Upper lobe of right lung (tissue), 1 donor: Measurements from ENCODE around the gene TCF15. TPM values are rescaled to one million over a fixed set of nuclear protein-coding genes. Genes with fewer than 3 reads are reported as not detected.
A peak's percentile ranks its signal among the peaks of the same experiment; 100 is the strongest.

Experiments used
- ATAC-seq: fragments of 200-7000 bp; cut with Tn5 transposase; one replicate; pipeline ENCODE4 v1.9.1; 2020; ENCODE audit warnings: mild to moderate bottlenecking, moderate library complexity
- DNase-seq: peaks from one replicate; pipeline ENCODE4 v3.0.0-alpha.2; 2020
- H3K27ac ChIP-seq: fragments of 200-600 bp; one replicate; pipeline ENCODE4 v1.8.0; 2022
- H3K27me3 ChIP-seq: fragments of 200-600 bp; one replicate; pipeline ENCODE4 v1.8.0; 2022; ENCODE audit warnings: mild to moderate bottlenecking
- H3K36me3 ChIP-seq: fragments of 200-600 bp; one replicate; pipeline ENCODE4 v1.8.0; 2022
- H3K4me1 ChIP-seq: fragments of 200-600 bp; one replicate; pipeline ENCODE4 v1.8.0; 2022
- H3K4me3 ChIP-seq: fragments of 200-600 bp; one replicate; pipeline ENCODE4 v1.8.0; 2022; ENCODE audit warnings: mild to moderate bottlenecking
- H3K9me3 ChIP-seq: fragments of 200-600 bp; one replicate; pipeline ENCODE4 v1.8.0; 2022
- intact Hi-C: fragments of 100-400 bp; cut with DNase I; formaldehyde crosslinking; loops from one replicate; pipeline ENCODE4 v1.11.0; 2022
- total RNA-seq: library from RNA; stranded (reverse); fragmentation: NEBNext Ultra II Directional; extraction: Animal tissue kit (Norgen Biotek cat#: 25700); gene quantifications from one replicate; pipeline ENCODE4 v1.2.1, GENCODE V29; 2021
- TF ChIP-seq, protein P1 (sequence below): fragments of 200-600 bp; IDR thresholded peaks from one replicate; pipeline ENCODE4 v1.8.0; 2022; ENCODE audit warnings: antibody characterized with exemption
- donor health status: DM: no; HTN: yes; CAD: no; lungs with severe emphysema.

Gene TCF15
- total RNA-seq, 1 donor from 2014 or later, result 0.43 TPM

DNA sequence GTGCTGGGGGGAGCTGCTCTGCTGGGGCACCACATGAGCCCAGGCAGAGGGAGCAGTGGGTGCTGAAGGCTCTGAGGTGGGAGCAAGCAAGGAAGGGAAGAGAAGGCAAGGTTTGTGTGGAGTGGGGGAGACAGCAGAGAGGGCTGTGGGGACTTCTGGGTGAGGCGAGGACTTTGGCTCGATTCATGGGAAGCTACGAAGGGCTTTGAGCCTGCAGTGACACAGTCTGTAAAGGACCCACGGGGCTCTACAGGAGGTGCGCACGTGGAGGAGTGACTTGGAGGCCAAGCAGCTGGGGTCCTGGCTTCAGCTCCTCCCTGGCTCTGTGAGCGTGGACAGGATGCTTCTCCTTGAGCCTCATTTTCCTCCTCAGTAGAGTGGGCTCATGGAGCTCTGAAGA is 37.4 kb downstream of the TCF15 start:
- intact Hi-C loops, result no loop called here
- peaks cover 12% of the 10 kb centered on the region for H3K4me1 ChIP-seq
- no peak for ATAC-seq
- H3K36me3 ChIP-seq, result no peaks in the 10 kb centered on the region
- TF ChIP-seq, protein P1, sequence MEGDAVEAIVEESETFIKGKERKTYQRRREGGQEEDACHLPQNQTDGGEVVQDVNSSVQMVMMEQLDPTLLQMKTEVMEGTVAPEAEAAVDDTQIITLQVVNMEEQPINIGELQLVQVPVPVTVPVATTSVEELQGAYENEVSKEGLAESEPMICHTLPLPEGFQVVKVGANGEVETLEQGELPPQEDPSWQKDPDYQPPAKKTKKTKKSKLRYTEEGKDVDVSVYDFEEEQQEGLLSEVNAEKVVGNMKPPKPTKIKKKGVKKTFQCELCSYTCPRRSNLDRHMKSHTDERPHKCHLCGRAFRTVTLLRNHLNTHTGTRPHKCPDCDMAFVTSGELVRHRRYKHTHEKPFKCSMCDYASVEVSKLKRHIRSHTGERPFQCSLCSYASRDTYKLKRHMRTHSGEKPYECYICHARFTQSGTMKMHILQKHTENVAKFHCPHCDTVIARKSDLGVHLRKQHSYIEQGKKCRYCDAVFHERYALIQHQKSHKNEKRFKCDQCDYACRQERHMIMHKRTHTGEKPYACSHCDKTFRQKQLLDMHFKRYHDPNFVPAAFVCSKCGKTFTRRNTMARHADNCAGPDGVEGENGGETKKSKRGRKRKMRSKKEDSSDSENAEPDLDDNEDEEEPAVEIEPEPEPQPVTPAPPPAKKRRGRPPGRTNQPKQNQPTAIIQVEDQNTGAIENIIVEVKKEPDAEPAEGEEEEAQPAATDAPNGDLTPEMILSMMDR, result no peak
- no peak overlapping the region for H3K4me3 ChIP-seq
- peaks cover 6% of the 10 kb centered on the region for H3K27me3 ChIP-seq
- no peak overlapping the region for H3K27ac ChIP-seq
- no peaks in the 10 kb centered on the region for H3K9me3 ChIP-seq
- no peak for DNase-seq

DNA sequence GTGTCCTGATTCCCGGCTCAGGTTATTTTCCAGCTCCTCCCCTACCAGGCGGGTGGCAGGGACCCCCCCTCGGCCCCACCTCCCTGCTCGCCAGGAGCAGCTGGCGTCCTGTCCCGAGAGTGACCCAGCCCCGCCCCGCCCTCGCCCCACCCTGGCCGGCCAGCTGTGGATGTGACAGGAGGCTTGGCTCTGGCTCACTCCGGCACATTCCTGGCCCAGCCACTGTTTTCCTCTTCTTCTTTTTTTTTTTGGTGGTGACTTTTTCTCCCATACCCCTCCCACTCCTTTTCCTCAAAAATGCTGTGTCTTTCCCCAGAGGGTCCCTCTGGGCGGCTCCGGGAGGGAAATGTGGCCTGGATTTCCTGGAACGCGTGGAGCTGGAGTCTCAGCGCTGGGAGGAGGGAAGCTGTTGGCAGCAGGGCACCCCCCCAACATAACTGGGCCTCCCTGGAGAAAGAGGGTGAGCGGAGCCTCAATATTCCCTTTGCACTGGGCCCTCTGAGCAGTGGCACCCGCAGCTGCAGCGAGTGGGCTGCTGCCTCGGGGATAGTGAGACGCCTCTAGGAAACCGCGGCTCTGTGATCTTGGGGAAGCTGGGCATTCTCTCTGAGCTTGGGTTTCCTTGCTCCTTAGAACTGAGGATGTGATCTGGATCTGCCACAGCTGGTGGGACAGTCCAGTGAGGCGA is 38.2 kb downstream of the TCF15 start:
- DNase-seq, result peak; percentile 74
- H3K27me3 ChIP-seq, result peaks cover 11% of the 10 kb centered on the region
- peak; percentile 71 for ATAC-seq
- H3K9me3 ChIP-seq, result no peaks in the 10 kb centered on the region
- TF ChIP-seq, protein P1, result no peak
- no peaks in the 10 kb centered on the region for H3K36me3 ChIP-seq
- peaks cover 12% of the 10 kb centered on the region for H3K4me1 ChIP-seq
- H3K4me3 ChIP-seq, result no peak overlapping the region
- intact Hi-C loops, result no loop called here
- no peak overlapping the region for H3K27ac ChIP-seq

- peaks cover 11% of the 10 kb centered on the region for H3K27me3 ChIP-seq
- intact Hi-C loops, result no loop called here
Observed at GRCh38 chr20:568673-569415, 41.3 kb downstream of the TCF15 start.

DNA sequence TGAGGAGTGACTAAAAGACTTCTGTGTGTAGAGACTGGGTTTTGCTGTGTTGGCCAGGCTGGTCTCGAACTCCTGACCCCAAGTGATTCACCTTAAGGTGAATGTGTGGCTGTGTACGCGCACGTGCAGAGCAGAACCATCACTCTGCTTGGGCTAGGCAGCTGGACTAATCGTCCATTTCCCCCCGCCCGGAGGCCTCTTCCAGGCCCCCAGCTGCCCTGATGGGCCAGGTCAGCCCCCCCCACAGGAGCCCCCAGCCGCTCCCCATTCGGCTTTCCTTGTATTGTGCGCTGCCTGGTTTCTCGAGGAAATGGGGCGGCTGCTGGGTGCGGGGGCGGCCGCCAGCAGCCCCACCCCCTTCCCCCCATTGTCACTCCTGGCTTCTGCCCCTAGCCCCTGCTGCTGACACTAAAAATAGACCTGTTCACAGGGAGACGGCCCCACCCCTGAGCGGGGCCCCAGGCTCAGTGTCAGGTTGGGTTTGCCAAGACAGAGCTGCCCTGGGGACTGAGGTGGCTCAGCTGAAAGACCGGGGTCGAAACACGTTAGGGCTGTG is 41.9 kb downstream of the TCF15 start:
- DNase-seq, result no peak

More at GRCh38 chr20:568673-569415, 41.3 kb downstream of the TCF15 start:
- Histone ChIP-seq H3K4me3 (no peak overlapping the region), H3K36me3 (no peaks in the 10 kb centered on the region), H3K27ac (no peak overlapping the region), H3K9me3 (no peaks in the 10 kb centered on the region), H3K4me1 (peaks cover 12% of the 10 kb centered on the region)
- TF ChIP-seq, protein P1, result no peak
- DNase-seq (no peak), ATAC-seq (no peak)

GRCh38 chr20:564192-564591 is 45.9 kb downstream of the TCF15 start:
- H3K36me3 ChIP-seq, result no peaks in the 10 kb centered on the region
- intact Hi-C loops, result loop anchor here (5.0 kb wide), 1 partner anchor 83 kb away; no protein-coding TSS in a partner anchor
- TF ChIP-seq, protein P1, result no peak
- DNase-seq (no peak), ATAC-seq (no peak)
- H3K4me3 ChIP-seq, result no peak overlapping the region
- H3K9me3 ChIP-seq, result no peaks in the 10 kb centered on the region
- H3K27ac ChIP-seq, result no peak overlapping the region
- peaks cover 27% of the 10 kb centered on the region for H3K27me3 ChIP-seq
- no peaks in the 10 kb centered on the region for H3K4me1 ChIP-seq

More for the DNA sequence above, 41.9 kb downstream of the TCF15 start:
- H3K27me3 ChIP-seq, result peaks cover 11% of the 10 kb centered on the region
- peaks cover 12% of the 10 kb centered on the region for H3K4me1 ChIP-seq
- no peaks in the 10 kb centered on the region for H3K36me3 ChIP-seq
- no peak overlapping the region for H3K27ac ChIP-seq
- TF ChIP-seq, protein P1, result no peak
- H3K9me3 ChIP-seq, result no peaks in the 10 kb centered on the region
- peak; percentile 15 for ATAC-seq
- no peak overlapping the region for H3K4me3 ChIP-seq
- intact Hi-C loops, result no loop called here
